Lung (tissue), 12 donors: ENCODE results near the gene RANBP1. TPM values are rescaled to one million over a fixed set of nuclear protein-coding genes. Genes with fewer than 3 reads are reported as not detected.
A peak's percentile ranks its signal among the peaks of the same experiment; 100 is the strongest.

Experiments
- ATAC-seq: fragments of 200-7000 bp; cut with Tn5 transposase; one replicate; pipeline ENCODE4 v1.9.1; 2020; ENCODE audit warnings: moderate number of reproducible peaks; ENCODE audit not compliant: insufficient read depth, low FRiP score
- DNase-seq, 3 donors: peaks; one replicate each; pipeline ENCODE4 v3.0.0-alpha.2; 2013 to 2017
- H3K27ac ChIP-seq, 2 donors: one replicate each; pipeline ENCODE4 v1.5.1; 2013; ENCODE audit warnings: mild to moderate bottlenecking in 2 of 2, moderate library complexity in 2 of 2, control low read depth in 1 of 2, inconsistent platforms in 1 of 2, low read depth in 1 of 2, low read length in 1 of 2
- H3K27me3 ChIP-seq, 3 donors: one replicate each; pipeline ENCODE4 v1.5.1; 2013; ENCODE audit warnings: low read length in 2 of 3; ENCODE audit not compliant: control insufficient read depth in 3 of 3, insufficient read depth in 3 of 3
- H3K36me3 ChIP-seq, 4 donors: one replicate each; pipeline ENCODE4 v1.5.1; 2013; ENCODE audit warnings: low read length in 4 of 4, mild to moderate bottlenecking in 1 of 4, moderate library complexity in 1 of 4; ENCODE audit not compliant: control insufficient read depth in 4 of 4, insufficient read depth in 4 of 4
- H3K4me1 ChIP-seq, 5 donors: one replicate each; pipeline ENCODE4 v1.5.1; 2013; ENCODE audit warnings: low read length in 5 of 5, mild to moderate bottlenecking in 2 of 5, moderate library complexity in 1 of 5; ENCODE audit not compliant: control insufficient read depth in 5 of 5, insufficient read depth in 5 of 5
- H3K4me3 ChIP-seq: one replicate; pipeline ENCODE4 v1.5.1; 2013; ENCODE audit warnings: mild to moderate bottlenecking, control low read depth, moderate library complexity
- H3K9ac ChIP-seq, 2 donors: one replicate each; pipeline ENCODE4 v1.5.1; 2013; ENCODE audit warnings: low read length in 2 of 2, control low read depth in 1 of 2; ENCODE audit not compliant: insufficient read depth in 1 of 2
- H3K9me3 ChIP-seq, 4 donors: one replicate each; pipeline ENCODE4 v1.5.1; 2013; ENCODE audit warnings: low read length in 3 of 4, mild to moderate bottlenecking in 1 of 4, moderate library complexity in 1 of 4; ENCODE audit not compliant: control insufficient read depth in 4 of 4, insufficient read depth in 3 of 4
- WGBS, 2 donors: extraction: QIAGEN DNeasy Blood & Tissue Kit; methylation state at CpG; one replicate each; pipeline ENCODE4 v1.1.7; 2013; 5-methylcytosine and 5-hydroxymethylcytosine counted together
- polyA plus RNA-seq, 2 donors: library from polyadenylated mRNA; stranded (reverse); fragments of 200-250 nt; gene quantifications; one replicate each; pipeline ENCODE4 v1.2.1, GENCODE V29; 2013
- total RNA-seq, 2 donors: library from RNA; depleted of rRNA in 1 of 2; stranded (reverse); fragments of >200 nt in 1 of 2; gene quantifications; one replicate each; pipeline ENCODE4 v1.2.1, GENCODE V29; 2014 to 2021
- TF ChIP-seq, protein P1 (sequence below): IDR thresholded peaks from 2 replicates; pipeline ENCODE4 v1.5.1; 2012; ENCODE audit warnings: mild to moderate bottlenecking; ENCODE audit errors: control extremely low read depth, extremely low read depth
- donor health status: control.
- donor health status: control.
- donor health status: Bipolar disorder and iron deficiency.
- donor health status: healthy.
- donor health status: DM: yes; HTN: yes; CAD: no.

The RANBP1 gene
- total and polyA plus RNA-seq, 4 donors, result 72.9 to 119 (median 83.2) TPM

GRCh38 chr22:20130731-20131596 is 15.1 kb downstream of the RANBP1 start:
- ATAC-seq (peak; percentile 88), DNase-seq (peak; percentile 82 to 88 (median 82))
- Histone ChIP-seq H3K9ac (no peak overlapping the region), H3K4me1 (peaks cover 0 to 24% (median 10%) of the 10 kb centered on the region in 5 donors), H3K36me3 (peaks cover 0 to 13% (median 2%) of the 10 kb centered on the region in 4 donors), H3K27me3 (no peaks in the 10 kb centered on the region), H3K9me3 (no peaks in the 10 kb centered on the region), H3K4me3 (peak overlapping the region; percentile 78), H3K27ac (peak overlapping the region; percentile 92 to 98)
- TF ChIP-seq, protein P1, sequence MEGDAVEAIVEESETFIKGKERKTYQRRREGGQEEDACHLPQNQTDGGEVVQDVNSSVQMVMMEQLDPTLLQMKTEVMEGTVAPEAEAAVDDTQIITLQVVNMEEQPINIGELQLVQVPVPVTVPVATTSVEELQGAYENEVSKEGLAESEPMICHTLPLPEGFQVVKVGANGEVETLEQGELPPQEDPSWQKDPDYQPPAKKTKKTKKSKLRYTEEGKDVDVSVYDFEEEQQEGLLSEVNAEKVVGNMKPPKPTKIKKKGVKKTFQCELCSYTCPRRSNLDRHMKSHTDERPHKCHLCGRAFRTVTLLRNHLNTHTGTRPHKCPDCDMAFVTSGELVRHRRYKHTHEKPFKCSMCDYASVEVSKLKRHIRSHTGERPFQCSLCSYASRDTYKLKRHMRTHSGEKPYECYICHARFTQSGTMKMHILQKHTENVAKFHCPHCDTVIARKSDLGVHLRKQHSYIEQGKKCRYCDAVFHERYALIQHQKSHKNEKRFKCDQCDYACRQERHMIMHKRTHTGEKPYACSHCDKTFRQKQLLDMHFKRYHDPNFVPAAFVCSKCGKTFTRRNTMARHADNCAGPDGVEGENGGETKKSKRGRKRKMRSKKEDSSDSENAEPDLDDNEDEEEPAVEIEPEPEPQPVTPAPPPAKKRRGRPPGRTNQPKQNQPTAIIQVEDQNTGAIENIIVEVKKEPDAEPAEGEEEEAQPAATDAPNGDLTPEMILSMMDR, result no peak
- 3 to 5% methylated on average over 45 to 70 of the region's 70 CpGs for WGBS, 2 donors

DNA sequence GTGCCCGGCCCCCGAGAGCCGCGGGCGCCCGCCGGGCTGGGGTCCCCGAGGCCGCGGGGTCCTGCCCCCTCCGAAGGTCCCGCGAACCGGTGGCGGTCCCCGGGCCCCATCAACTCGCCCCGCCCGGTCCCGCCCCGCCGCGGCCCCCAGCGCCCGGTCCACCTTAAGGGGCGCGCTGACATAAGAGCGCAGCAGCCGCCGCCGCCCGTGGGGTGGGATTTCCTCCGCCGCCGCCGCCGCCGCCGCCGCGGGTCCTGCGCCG is 15.6 kb downstream of the RANBP1 start, which contains the start of gene ZDHHC8:
Gene ZDHHC8 (plus strand): TSS at position 208 of the 262 bp plus-strand sequence. CDS start 144 bp downstream, outside the sequence.
- WGBS, 2 donors, result 0 to 1% methylated on average over 7 to 42 of the region's 43 CpGs
- peak; percentile 37 for ATAC-seq

DNA sequence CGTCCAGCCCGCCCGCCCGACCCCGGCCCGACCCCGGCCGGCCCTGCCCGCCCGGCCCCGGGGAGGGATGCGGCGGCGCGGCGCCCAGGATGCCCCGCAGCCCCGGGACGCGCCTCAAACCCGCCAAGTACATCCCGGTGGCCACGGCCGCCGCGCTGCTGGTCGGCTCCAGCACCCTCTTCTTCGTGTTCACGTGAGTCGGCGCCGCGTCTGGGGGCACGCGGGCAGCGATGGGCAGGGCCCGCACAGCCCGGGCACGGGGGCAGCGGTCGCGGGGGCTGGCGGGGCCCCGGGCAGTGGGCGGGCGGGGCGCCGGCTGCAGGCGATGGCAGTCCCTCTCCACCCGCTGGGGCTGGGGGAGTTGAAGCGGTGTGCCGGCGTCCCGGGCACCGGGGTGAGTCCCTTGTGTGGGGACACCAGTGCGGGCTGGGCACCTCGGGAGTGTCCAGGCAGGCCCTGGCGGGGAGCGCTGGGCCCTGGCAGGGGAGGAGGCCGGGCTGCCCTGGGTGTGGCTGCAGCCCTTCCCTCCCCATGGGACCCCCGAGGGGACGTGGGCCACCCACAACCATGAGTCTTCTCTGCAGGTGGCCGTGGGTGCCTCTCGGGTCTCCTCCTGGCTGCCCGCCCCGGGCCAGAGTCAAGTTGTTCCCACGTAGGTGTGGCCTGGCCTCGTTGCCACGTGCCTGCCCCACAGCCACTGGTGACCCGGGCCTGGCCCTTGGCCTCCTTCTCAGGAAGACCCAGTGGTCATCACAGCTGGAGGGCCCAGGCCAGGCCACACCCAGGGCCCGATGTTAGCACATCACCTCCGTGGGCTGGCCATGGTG is 16.2 kb downstream of the RANBP1 start:
- Histone ChIP-seq H3K36me3 (peaks cover 0 to 6% (median 0%) of the 10 kb centered on the region in 4 donors), H3K4me1 (peaks cover 0 to 32% (median 16%) of the 10 kb centered on the region in 5 donors), H3K9ac (peak overlapping the region in 1 of 2 donors; percentile 28), H3K27me3 (no peaks in the 10 kb centered on the region), H3K27ac (peak overlapping the region; percentile 65 to 81), H3K9me3 (no peaks in the 10 kb centered on the region), H3K4me3 (peak overlapping the region; percentile 91)
- WGBS, 2 donors, result 1 to 3% methylated on average over 38 to 72 of the region's 72 CpGs
- TF ChIP-seq, protein P1, result no peak
- ATAC-seq (no peak), DNase-seq (no peak)

More for the DNA sequence above, 15.6 kb downstream of the RANBP1 start, which contains the start of gene ZDHHC8:
- Histone ChIP-seq H3K9me3 (no peaks in the 10 kb centered on the region), H3K9ac (peak within 1 kb of the TSS in 1 of 2 donors; percentile 28), H3K4me1 (peaks cover 0 to 30% (median 14%) of the 10 kb centered on the region in 5 donors), H3K4me3 (peak within 1 kb of the TSS; percentile 91), H3K27me3 (no peaks in the 10 kb centered on the region), H3K36me3 (peaks cover 0 to 8% (median under 1%) of the 10 kb centered on the region in 4 donors), H3K27ac (peak within 1 kb of the TSS; percentile 92 to 98)
- TF ChIP-seq, protein P1, result no peak
- peak; percentile 32 to 50 (median 38) for DNase-seq
